Hematopoietic multipotent progenitor cell treated with erythropoietin and hydrocortisone succinate and interleukin-3 and kit ligand, for 17 days (in vitro differentiated cells): Measurements from ENCODE around the gene NFATC2IP.

Experiments used
- DNase-seq: peaks from one replicate; pipeline ENCODE4 v3.0.0-alpha.2; 2015; ENCODE audit warnings: low spot score

NFATC2IP gene

DNA sequence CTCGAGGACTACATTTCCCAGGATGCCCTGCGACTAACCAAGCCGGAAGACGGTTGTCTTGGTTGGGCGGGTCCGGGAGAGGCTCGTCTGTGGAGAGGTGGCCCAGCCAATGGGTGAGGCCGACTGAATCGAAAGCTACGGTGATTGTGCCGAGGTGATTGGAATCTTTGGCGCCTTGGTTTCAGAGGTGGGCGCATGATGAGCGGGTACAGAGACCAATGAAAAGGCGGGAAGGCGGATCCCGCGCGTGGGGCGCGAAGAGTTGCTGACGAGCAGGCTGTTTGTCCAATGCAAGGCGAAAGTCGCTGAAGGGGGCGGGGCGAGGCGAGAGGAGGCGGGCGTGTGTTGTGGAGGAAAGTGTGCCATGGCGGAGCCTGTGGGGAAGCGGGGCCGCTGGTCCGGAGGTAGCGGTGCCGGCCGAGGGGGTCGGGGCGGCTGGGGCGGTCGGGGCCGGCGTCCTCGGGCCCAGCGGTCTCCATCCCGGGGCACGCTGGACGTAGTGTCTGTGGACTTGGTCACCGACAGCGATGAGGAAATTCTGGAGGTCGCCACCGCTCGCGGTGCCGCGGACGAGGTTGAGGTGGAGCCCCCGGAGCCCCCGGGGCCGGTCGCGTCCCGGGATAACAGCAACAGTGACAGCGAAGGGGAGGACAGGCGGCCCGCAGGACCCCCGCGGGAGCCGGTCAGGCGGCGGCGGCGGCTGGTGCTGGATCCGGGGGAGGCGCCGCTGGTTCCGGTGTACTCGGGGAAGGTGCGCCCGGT lies at the start of gene NFATC2IP:
Gene NFATC2IP, plus strand, starts transcription at position 290 of the 762 bp plus-strand sequence. Its CDS starts 75 bp downstream, at position 365.
- peak; percentile 99 for DNase-seq

DNA sequence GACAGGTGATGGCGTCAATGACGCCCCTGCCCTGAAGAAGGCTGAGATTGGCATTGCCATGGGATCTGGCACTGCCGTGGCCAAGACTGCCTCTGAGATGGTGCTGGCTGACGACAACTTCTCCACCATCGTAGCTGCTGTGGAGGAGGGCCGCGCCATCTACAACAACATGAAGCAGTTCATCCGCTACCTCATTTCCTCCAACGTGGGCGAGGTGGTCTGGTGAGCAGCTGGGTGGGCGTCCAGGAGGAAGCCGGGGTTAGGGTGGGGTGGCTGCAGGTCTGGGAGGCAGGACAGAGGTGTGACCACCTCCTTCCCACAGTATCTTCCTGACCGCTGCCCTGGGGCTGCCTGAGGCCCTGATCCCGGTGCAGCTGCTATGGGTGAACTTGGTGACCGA lies 48.9 kb upstream of the NFATC2IP start:
- DNase-seq = no peak

DNA sequence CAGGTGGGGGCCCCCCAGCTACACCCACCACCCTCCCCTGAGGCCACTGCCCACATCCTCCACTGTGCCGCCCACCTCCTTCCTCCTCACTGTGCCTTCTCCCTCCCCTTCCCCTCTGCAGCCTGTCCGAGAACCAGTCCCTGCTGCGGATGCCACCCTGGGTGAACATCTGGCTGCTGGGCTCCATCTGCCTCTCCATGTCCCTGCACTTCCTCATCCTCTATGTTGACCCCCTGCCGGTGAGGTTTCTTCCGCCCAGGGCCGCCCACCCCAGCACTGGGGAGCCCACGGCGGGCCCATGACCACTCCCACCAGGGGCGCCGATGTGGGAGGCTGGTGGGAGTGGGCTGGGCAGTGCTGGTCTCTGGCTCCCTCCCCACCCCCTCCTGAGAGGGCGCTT lies 47.8 kb upstream of the NFATC2IP start:
- no peak for DNase-seq

DNA sequence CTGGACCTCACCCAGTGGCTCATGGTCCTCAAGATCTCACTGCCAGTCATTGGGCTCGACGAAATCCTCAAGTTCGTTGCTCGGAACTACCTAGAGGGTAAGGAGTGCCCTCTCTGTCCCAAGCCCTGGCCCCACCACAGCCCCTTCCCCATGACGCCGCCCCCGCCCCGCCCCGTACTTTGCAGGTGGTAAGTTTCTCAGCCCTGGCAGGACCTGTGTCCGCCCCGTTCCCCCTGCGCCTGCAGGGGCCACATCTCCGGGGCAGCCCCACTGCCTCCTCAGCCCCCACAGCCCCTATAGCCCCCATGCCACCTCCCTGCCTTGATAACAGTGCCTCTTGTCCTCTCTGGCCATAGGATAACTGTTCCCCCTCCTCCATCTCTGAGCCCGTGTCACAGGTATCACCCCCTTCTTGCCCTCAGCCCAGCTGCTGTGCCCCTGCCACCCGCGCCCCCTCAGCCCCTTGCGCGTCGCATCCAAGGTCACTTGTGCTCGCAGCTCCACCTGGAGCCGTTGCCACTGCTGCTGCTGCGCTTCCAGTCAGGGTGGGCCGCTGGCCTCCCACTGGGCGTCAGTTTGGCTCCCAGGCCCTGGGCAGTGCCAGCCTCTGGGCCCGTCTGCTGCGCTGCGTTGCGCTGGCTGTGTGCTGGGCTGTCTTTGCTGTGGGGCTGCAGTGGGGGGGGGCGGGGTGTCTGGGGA lies 47.2 kb upstream of the NFATC2IP start:
- DNase-seq = no peak

DNA sequence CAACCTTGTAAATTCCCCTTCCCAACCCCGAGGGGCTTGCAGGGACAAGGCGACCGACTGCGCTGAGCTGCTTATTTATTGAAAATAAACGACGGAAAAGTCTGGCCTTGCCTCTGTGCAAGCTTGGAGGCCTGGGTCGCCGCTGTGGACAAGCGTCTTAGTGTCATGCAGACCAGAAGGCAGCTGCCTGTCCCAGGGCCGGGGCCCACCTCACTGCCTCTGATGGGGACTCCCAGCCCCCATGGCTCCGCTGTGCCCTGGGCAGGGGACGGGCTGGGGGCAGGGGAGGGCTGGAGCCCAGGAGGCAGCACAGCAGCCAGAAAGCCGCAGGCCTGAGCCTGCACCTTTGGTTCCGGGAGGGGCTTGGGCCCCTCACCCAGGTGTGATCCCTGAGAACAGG lies 46.4 kb upstream of the NFATC2IP start:
- no peak for DNase-seq

DNA sequence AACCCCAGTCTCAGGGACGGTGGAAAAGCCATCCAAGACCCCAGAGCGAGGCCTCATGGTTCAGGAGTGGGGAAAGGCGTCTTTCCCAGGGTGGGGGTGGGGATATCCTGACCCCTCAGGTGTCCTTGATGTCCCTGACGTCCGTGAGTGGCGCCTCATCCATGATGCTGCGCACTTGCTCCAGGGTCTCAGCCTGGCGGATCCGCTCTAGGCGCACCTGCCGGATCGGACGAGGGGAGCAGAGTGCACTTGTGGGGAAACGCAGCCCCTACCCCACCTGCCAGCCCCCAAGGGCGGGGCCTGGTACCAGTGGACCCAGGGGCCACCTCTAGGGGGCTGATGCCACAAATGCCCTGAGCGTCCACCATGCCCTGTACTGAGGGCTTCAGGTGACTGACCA lies 45.9 kb upstream of the NFATC2IP start:
- no peak for DNase-seq

DNA sequence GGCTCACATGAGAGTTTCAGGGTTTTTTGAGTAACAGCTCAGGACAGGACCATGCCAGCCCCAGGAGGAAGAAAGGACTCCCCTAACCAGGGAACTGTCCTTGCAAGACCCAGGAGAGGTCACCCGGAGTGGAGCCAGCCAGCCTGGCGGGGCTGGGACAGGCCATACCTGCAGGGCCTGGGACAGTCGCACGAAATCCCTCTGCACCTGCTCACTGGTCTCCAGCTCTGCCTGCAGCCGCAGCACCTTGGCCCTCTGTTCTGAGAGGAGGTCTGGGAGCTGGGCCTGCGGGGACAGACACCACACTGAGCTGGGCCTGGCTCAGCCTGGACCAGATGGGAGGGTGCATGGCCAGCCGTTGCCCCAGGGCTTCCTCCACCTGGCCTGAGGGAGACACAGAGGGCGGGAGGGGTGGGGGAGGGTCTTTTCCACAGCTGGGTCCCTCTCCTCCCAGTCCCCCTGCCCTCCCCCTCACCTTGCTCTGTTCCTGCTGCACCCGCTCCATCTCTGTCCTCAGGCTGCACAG lies 45.4 kb upstream of the NFATC2IP start:
- DNase-seq = no peak

DNA sequence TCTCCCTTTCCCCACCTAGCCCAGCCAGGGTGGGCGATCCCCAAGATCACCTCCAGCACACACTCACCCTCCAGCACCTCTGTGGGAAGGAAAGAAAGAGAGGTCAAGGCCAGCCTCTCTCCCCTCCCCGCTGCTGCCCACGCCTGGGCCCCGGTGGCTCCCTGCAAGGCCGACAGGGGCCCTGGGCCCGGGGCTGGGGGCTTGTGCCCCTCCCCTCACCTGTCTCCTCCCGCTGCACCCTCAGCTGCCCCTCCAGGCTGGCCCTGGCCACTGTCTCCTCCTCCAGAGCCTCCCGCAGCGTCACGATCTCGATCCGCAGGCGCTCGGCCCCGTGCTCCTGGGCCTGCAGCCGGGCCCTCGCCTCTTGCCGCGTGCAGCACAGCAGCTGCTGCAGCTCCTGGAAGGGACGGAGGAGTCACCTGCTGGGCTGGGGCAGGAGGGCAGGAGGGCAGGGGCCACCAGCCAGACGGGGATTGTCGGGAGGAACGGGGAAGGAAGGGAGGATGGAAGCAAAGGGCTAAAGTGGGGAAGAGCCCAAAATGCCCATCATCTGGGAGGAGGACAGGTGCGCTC lies 44.9 kb upstream of the NFATC2IP start:
- DNase-seq = no peak

DNA sequence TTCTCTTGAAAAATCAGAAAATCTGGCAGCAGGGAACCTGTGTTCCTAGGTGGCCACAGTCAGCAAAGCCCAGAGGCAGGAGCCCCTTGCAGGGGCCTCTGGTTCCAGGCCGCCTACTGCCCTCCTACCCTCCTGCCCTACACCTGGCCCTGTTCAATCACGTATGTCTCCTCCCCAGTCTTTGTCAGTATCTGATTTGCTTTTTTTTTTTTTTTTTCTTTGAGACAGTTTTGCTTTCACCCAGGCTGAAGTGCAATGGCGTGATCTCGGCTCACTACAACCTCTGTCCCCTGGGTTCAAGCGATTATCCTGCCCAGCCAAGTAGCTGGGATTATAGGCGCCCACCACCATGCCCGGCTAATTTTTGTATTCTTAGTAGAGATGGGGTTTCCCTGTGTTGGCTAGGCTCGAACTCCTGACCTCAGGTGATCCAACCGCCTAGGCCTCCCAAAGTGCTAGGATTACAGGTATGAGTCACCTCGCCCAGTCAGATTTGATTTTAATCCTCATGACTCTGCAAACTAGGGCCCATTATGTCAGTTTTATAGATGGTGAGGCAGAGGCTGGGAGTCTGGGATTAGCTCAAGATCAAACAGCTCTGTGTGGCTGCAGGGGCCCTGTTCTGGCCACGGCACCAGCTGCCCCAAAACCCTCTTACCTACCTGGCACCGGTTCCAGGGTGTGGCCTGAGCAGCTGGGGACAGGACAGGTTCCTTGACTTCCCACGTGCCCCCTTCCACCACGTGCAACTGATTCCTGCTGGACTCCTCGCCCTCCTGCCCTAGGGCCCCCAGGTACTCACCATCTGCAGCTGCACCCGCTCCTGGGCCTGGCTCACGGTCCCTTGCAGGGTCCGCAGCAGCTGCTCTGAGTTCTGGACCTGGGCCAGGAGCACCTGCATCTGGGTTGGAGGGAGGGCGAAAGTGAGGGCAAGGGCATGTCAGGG lies 40.4 kb upstream of the NFATC2IP start:
- DNase-seq = no peak

DNA sequence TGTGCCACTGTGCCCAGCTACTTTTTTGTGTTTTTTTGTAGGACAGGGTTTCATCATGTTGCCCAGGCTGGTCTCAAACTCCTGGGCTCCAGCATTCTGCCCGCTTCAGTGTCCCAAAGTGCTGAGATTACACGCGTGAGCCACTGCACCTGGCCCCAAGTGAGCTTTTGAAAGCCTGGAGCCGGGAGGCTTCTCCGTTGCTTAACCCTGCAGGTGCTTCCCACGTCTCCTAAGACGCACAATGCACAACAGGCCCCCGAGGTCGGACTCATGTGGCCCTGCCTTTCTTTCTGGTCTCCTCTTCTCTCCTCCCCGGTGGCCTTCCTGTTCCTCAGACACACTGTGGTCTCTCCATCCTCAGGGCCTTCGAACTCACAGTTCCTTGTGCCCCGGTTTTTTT lies 38.2 kb upstream of the NFATC2IP start:
- no peak for DNase-seq

DNA sequence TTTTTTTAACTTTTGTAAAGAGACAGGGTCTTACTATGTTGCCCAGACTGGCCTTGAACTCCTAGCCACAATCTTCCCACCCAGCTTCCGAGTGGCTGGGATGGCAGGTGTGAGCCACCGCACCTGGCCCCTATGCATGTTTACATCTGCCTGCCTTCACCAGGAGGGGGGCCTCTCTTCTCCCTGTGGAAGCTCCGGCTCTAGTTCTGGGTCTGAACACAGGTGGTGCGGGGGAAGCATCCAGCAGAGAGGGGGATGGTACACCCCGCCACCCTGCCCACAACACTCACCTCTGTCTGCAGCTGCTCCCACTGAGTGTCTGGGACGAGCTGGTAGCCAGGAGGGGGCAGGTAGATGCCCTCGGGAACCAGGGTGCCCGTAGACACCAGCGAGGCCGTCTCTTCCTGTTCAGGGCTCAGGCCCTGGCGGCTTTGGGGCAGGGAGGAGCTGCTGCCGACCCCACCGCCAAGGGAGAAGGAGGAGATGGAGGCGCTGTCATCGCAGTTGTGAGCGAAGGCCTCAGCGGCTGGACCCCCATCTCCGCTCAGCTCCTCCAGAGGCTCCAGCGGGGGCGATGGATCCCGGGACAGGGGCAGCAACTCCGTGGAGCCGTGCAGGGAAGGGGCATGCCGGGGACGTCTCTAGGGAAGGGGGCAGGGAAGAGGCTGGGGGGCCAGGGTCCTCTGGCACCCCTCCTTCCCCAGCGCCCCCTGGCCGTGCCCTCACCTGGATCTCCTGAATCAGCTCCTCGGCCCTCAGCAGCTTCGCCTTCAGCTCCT lies 36.6 kb upstream of the NFATC2IP start:
- no peak for DNase-seq

DNA sequence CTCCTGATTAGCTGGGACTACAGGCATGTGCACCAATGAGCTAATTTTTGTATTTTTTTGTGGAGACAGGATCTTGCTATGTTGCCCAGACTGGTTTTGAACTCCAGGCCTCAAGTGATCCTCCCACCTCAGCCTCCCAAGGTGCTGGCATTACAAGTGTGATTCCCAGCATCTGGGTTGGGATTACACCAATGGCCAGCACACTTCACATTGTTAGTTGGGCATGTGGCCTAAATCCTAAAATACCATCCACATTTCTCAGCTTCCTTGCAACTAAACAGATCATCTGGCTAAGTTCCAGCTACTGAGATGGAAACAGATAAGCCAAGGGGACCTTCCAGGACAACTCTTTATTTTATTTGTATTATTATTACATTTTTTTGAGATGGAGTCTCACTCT lies 35.6 kb upstream of the NFATC2IP start:
- DNase-seq = no peak

DNA sequence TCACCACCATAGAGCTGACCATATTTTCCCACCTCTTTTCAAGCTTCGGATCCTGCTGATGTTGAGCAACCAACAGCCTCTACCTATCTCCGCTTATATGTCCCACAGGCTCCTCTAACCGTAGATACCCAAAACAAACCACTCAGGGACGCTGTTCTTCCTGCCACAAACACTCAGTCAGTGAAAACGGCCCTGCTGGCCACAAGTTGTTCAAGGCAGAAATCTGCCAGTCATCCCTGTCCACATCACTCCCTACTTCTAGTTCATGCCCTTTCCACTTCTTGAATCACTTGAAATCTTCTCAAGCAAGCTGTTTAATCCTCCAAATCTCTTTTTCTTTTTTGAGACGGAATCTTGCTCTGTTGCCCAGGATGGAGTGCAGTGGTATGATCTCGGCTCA lies 33.6 kb upstream of the NFATC2IP start:
- DNase-seq = no peak

DNA sequence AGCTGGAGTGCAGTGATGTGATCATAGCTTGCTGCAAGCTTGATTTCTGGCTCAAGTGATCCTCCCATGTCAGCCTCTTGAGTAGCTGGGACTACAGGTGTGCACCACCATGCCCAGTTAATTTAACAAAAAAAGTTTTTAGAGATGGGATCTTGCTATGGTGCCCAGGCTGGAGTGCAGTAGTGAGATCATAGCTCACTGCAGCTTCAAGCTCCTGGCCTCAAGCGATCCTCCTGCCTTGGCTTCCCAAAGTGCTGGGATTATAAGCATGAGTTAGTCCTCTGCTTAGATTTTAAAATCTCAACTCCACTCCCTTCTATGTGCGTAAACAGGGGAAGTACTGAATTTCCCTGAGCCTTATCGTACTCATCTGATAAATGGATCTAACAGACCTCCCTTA lies 32.0 kb upstream of the NFATC2IP start:
- DNase-seq = no peak

DNA sequence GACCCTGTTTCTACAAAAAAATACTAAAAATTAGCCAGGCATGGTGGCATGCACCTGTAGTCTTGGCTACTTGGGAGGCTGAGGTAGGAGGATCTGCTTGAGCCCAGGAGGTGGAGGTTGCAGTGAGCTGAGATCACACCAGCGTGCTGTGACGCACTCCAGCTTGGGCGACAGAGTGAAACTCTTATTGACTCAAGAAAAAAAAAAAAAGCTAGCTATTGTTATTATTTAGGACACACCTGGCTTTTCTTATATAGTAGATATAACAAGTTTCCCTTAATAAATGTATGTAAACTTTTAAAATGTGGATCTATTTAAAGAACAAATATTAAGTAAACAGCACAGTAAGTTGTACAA lies 27.5 kb upstream of the NFATC2IP start:
- no peak for DNase-seq

DNA sequence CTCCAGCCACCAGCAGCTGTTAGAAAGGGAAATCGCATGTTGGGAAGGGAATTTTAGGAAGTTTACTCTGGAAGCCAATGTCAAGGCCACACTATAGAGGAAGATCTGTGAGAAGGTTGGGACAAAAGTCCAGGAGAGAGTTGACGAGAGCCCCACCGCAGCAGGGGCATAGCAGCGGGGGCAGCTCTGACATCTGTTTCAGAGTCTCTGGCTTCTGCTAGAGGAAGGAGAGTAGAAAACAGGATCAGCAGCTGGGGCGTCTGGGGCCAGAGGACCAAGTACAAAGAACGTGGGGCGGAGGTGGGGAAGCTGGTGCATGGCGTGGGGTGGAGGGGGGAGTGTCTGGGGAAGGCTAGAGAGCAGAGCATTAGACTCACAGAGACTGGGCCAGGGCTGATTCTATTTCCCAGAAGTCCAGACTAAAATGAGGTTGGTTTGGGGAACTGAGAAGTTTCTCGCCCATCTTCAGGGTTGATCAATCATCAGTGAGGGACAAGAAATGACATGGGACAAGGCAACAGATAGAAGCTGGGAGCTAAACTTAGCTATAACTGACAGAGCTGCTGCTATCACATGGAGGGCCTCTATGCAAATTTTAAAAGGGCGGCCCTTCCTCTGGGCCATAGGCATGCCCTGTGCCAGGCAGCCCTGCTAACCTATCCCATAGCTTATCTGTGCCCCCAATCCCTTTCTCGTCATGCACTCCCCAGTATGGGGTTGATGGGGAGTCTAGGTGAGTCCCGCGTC lies 26.9 kb upstream of the NFATC2IP start:
- DNase-seq = no peak

DNA sequence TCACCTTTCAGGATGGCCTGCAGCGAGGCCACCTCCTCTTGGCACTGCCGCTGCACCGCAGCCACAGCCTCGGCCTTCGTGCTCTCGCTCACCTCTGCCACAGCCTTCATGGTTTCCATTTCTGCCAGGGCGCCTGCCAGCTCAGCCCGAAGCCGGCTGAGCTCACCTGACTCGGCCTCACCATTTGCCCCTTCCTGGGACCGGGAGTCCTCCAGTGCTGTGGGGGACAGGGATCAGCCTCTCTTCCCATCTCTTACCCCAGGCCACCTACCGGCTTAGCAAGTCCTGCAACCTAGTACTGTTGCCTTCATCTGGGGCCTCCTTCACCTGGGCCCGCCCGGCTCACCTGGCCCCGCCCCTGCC lies 26.4 kb upstream of the NFATC2IP start:
- DNase-seq = no peak

DNA sequence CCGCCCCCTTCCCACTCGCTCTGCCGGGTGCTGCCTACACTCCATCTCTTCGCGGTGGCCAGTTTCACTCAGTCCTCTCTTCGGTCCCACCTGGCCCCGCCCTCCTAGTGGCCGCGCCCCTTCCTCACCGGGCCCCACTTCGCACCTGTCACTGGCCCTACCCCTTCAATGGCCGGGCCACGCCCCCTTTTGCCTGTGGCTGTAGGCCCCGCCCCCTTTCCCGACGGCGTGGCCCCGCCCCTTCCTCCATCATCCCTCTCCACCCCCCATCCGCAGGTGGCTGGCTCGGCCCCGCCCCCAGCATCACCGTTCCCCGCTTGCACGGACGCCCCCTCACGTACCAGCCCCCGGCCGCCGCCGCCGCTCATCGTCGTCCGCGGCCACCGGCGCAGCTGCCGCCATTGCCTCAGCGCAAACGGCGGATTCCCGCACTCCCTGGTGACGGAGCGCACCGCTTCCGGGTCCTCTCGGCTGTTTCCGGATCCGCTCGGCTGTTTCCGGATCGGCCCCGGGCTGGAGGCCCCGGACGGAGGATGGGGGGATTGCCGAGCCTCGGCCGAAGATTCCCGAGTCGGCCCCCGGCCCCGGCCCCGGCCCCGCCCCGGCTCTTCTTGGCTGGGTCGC lies 25.9 kb upstream of the NFATC2IP start, which contains the start of gene RABEP2:
Gene RABEP2, minus strand, starts transcription at position 477 of the 624 bp plus-strand sequence. Its CDS starts 75 bp downstream, at position 402.
- DNase-seq = peak; percentile 91

DNA sequence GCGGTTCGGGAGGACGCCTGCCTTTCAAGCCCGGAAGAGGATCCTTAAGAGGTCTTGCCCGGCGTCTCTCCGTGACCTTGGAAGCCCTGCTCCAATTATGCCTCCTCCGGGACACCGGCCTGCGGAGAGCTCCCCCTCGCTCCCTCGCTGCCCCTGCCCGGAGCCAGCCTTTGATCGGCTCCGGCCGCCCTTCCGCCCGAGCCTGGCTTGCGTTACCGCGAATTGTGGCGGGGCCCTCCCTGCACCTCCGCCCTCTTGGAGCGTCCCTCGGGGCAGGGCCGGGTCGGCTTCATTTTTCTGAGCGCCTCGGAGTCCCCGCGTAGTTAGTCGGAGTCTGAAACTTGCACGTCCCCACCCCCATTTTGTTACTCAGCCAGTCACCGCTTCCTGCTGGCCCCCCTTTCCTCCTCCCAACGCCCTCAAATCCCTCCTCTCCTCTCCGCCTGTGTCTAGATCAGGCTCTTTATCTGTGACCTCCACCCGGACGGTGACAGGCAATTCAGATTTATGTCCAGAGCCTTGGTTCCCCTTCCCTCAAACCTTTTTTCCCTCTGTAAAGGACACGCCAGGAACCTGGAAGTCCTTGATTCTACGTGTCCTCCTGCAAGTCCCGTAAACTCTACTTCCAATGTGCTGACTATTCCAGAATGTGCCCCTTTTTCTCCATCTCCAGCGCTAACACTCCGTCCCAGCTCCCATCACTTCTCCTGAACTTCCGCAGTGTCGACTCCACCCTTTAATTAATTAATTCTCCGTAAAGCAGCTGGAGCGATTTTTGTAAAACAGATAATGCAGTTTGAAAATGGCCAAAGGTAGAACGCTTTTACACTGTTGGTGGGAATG lies 25.1 kb upstream of the NFATC2IP start:
- no peak for DNase-seq
